Astrocyte (in vitro differentiated cells and primary cell): ENCODE measurements around the gene NDUFV1. TPM values are rescaled to one million over a fixed set of nuclear protein-coding genes. Genes with fewer than 3 reads are reported as not detected.

Experiments
- DNase-seq: peaks from one replicate; pipeline ENCODE4 v3.0.0-alpha.2; 2010; ENCODE audit warnings: low read depth
- FAIRE-seq: peaks from 2 replicates; lab custom pipeline; 2011; peaks lifted over from hg19 to GRCh38; lab: Jason Lieb, UNC
- H2AFZ ChIP-seq: 2 replicates; pipeline ENCODE4 v1.6.0; 2012; ENCODE audit warnings: low read depth, low read length, inconsistent platforms
- H3K27ac ChIP-seq: 2 replicates; pipeline ENCODE4 v1.5.1; 2011; ENCODE audit warnings: low read depth, low read length, inconsistent platforms
- H3K27me3 ChIP-seq: 2 replicates; pipeline ENCODE4 v1.6.0; 2011; ENCODE audit warnings: low read length, inconsistent platforms; ENCODE audit not compliant: insufficient read depth
- H3K36me3 ChIP-seq: 2 replicates; pipeline ENCODE4 v1.5.1; 2011; ENCODE audit warnings: low read length, inconsistent platforms; ENCODE audit not compliant: insufficient read depth
- H3K4me1 ChIP-seq: 2 replicates; pipeline ENCODE4 v1.5.1; 2011; ENCODE audit warnings: low read length, inconsistent platforms; ENCODE audit not compliant: insufficient read depth
- H3K4me2 ChIP-seq: 2 replicates; pipeline ENCODE4 v1.6.0; 2012; ENCODE audit warnings: low read length, inconsistent platforms
- H3K4me3 ChIP-seq: 2 replicates; pipeline ENCODE4 v1.5.1; 2011; ENCODE audit warnings: low read depth, mild to moderate bottlenecking, low read length, inconsistent platforms; ENCODE audit not compliant: insufficient read depth
- H3K79me2 ChIP-seq: 2 replicates; pipeline ENCODE4 v1.6.0; 2012; ENCODE audit warnings: mild to moderate bottlenecking, low read length, inconsistent platforms; ENCODE audit not compliant: insufficient read depth
- H3K9ac ChIP-seq: 2 replicates; pipeline ENCODE4 v1.6.0; 2012; ENCODE audit warnings: mild to moderate bottlenecking, low read length, inconsistent platforms
- H3K9me3 ChIP-seq: 2 replicates; pipeline ENCODE4 v1.5.1; 2012; ENCODE audit warnings: low read depth, mild to moderate bottlenecking, low read length, inconsistent platforms; ENCODE audit not compliant: insufficient read depth
- H4K20me1 ChIP-seq: 2 replicates; pipeline ENCODE4 v1.6.0; 2012; ENCODE audit warnings: low read length, inconsistent platforms; ENCODE audit not compliant: insufficient read depth
- H3K27ac Mint-ChIP-seq: one replicate; pipeline ENCODE4 v1.8.0; 2021; ENCODE audit warnings: mild to moderate bottlenecking, mixed read lengths; ENCODE audit not compliant: unreplicated experiment
- H3K27me3 Mint-ChIP-seq: one replicate; pipeline ENCODE4 v1.8.0; 2021; ENCODE audit warnings: low read depth, mixed read lengths; ENCODE audit not compliant: unreplicated experiment
- H3K36me3 Mint-ChIP-seq: one replicate; pipeline ENCODE4 v1.8.0; 2021; ENCODE audit warnings: low read depth, mixed read lengths; ENCODE audit not compliant: unreplicated experiment
- H3K4me1 Mint-ChIP-seq: one replicate; pipeline ENCODE4 v1.8.0; 2021; ENCODE audit warnings: low read depth, mixed read lengths; ENCODE audit not compliant: unreplicated experiment
- H3K4me3 Mint-ChIP-seq: one replicate; pipeline ENCODE4 v1.8.0; 2021; ENCODE audit warnings: mild to moderate bottlenecking, moderate library complexity, mixed read lengths; ENCODE audit not compliant: unreplicated experiment
- H3K9me3 Mint-ChIP-seq: one replicate; pipeline ENCODE4 v1.8.0; 2021; ENCODE audit warnings: mild to moderate bottlenecking, mixed read lengths; ENCODE audit not compliant: unreplicated experiment
- CTCF ChIP-seq: IDR thresholded peaks from 2 replicates; pipeline ENCODE4 v1.5.1; 2011; ENCODE audit warnings: low read depth, mild to moderate bottlenecking, inconsistent platforms, low read length, moderate library complexity; ENCODE audit not compliant: insufficient read depth
- EZH2 ChIP-seq: IDR thresholded peaks from 2 replicates; pipeline ENCODE4 v1.6.1; 2012; ENCODE audit warnings: mild to moderate bottlenecking, low read length, inconsistent platforms; ENCODE audit not compliant: insufficient read depth
- total RNA-seq: library from RNA; stranded (reverse); gene quantifications from 2 replicates; pipeline ENCODE4 v1.2.1, GENCODE V29; 2021

Gene NDUFV1
- total RNA-seq, 1 donor from 2014 or later = 117 TPM

- Mint-ChIP-seq H3K4me3 (no peak overlapping the region), H3K27ac (no peak overlapping the region), H3K27me3 (peaks cover 2% of the 10 kb centered on the region), H3K36me3 (peaks cover 2% of the 10 kb centered on the region), H3K4me1 (peaks cover 4% of the 10 kb centered on the region), H3K9me3 (no peaks in the 10 kb centered on the region)
- Histone ChIP-seq H3K9me3 (no peaks in the 10 kb centered on the region), H2AFZ (no peak overlapping the region), H3K9ac (no peak overlapping the region), H3K79me2 (peaks cover 15% of the 10 kb centered on the region), H3K4me3 (no peak overlapping the region), H3K27me3 (peaks cover under 1% of the 10 kb centered on the region), H3K4me1 (peaks cover 11% of the 10 kb centered on the region), H3K27ac (no peak overlapping the region), H3K4me2 (no peak overlapping the region), H3K36me3 (peaks cover 6% of the 10 kb centered on the region), H4K20me1 (no peaks in the 10 kb centered on the region)
- TF ChIP-seq CTCF (no peak), EZH2 (no peak)
- FAIRE-seq (no peak), DNase-seq (no peak)
These were observed 5.2 kb downstream of the NDUFV1 start for GRCh38 chr11:67611704-67612587.

GRCh38 chr11:67612751-67613150 is 6.0 kb downstream of the NDUFV1 start:
- H3K9me3 Mint-ChIP-seq = no peaks in the 10 kb centered on the region
- peaks cover 2% of the 10 kb centered on the region for H3K36me3 Mint-ChIP-seq

More at GRCh38 chr11:67612751-67613150, 6.0 kb downstream of the NDUFV1 start:
- no peak overlapping the region for H3K27ac Mint-ChIP-seq
- peaks cover 9% of the 10 kb centered on the region for H3K27me3 Mint-ChIP-seq
- Histone ChIP-seq H3K36me3 (peaks cover 6% of the 10 kb centered on the region), H3K27ac (no peak overlapping the region), H4K20me1 (no peaks in the 10 kb centered on the region), H3K79me2 (peaks cover 7% of the 10 kb centered on the region), H3K4me3 (no peak overlapping the region), H3K4me2 (no peak overlapping the region), H2AFZ (no peak overlapping the region), H3K9me3 (no peaks in the 10 kb centered on the region), H3K4me1 (peaks cover 7% of the 10 kb centered on the region), H3K9ac (no peak overlapping the region), H3K27me3 (peaks cover 8% of the 10 kb centered on the region)
- H3K4me1 Mint-ChIP-seq = peaks cover 3% of the 10 kb centered on the region
- H3K4me3 Mint-ChIP-seq = no peak overlapping the region
- no peak for DNase-seq
- TF ChIP-seq CTCF (no peak), EZH2 (no peak)
- FAIRE-seq = no peak
